Raji (cell line): ENCODE results near the gene SH3TC2.

Source experiments
- POLR2A ChIP-seq: IDR thresholded peaks from 2 replicates; pipeline ENCODE4 v1.6.1; 2011; ENCODE audit warnings: low read depth, low read length, control low read depth; ENCODE audit not compliant: insufficient read depth

The SH3TC2 gene

DNA sequence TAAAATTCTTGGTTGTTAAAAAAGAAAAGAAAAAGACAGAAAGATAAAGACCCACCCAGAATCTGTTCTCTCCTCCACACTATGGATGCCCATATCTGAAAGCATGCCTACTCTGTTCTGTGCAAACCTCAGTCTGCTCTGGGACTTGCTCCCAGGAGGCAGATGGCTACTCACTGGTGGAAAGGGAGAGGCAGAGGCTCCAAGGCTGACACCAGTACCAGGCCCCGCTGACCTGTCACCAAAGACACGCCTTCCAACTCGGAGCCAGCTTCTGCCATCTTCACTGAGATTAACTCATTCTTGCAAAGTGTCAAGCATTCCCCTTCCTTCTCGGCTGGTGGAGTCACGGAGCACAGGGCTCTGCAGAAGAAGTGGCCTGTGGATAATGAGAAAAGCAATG, 21.6 kb downstream of the SH3TC2 start:
- TF ChIP-seq POLR2A = no peak

DNA sequence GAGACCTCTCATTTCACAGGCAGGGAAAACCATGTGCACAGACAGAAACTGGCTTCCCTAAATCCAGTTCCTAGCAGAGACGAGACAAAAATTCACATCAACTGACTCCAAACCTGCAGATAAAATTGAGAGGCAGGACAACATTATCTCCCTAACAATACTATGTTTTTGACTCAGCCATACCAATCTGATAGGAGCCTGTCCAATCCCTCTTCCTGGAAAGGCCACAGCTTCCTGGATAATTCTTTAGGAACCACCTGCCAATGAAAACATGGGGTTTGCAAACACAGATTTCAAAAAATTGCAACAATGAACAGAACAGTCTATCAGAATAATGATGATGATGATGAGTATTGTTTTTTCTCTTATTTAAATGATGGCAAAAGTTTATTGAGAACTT, 22.4 kb downstream of the SH3TC2 start:
- TF ChIP-seq POLR2A = no peak

DNA sequence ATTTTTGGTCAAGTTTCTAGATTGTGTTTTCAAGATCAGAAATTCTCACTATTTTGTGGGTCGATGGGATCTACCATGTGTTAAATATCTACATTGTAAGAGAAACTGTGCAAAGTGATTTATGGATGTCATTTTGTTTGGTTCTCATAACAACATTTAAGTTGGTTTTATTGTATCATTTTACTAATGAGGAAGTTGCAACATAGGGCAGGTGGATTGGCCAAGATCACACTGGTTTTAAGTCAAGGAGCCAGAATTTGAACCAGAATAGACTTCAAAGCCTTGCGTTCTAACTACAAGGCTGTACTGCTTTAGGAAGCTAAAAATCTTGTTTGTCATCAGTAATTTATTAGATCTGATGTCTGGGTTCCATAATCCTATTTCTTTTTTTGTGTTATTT, 23.4 kb downstream of the SH3TC2 start:
- no peak for TF ChIP-seq POLR2A

DNA sequence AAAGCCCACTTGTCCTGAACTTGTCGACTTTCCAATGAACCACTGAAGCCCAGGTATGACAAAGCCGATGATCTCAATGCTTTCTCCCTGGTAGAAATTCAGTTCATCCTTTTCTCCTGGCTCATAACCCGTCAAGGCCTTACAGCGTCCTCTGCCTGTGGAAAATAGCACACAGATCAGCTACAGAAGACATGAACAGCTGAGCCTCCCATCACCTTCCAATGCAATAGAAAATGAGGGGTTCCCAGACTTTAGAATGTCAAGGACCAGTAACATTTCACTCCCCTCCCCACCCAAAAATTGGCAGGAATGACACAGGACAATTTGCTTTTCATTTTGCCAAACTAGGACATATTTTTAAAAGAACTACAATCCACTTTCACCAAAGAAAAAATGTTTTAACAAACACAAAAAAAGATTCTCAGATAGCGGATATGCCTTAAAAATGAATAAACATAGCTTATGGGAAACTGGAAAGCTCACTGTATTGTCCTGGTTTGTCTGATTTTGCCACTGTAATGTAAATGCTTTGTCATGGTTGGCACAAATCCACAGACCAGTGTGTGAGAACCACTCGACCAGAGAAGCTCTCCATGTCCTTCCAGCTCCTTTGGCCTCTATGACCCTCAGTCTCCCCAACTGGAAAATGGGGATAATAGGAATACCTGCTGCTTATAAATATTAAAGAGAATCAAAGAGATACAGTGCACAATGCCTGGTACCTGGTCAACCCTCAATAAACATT, 24.4 kb downstream of the SH3TC2 start:
- TF ChIP-seq POLR2A = no peak

DNA sequence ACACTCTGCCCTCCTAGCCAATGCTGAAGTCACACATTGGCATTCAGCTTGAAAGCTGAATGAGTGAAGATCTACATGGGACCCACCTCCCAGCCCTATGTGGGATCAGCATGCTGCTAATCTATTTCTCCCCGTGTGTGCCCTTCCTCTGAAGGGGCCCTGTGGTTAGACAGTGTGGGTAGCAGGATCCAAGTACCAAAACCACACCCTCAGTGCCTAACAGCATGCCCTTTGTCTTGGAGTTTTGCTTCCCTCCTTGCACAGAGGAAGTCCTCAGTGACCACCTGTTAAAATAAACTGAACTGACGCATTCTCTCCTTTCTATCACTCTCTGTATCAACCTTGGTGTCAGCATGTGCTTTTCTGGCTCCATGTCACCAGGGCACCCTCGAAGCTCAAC, 25.0 kb downstream of the SH3TC2 start:
- TF ChIP-seq POLR2A = no peak

DNA sequence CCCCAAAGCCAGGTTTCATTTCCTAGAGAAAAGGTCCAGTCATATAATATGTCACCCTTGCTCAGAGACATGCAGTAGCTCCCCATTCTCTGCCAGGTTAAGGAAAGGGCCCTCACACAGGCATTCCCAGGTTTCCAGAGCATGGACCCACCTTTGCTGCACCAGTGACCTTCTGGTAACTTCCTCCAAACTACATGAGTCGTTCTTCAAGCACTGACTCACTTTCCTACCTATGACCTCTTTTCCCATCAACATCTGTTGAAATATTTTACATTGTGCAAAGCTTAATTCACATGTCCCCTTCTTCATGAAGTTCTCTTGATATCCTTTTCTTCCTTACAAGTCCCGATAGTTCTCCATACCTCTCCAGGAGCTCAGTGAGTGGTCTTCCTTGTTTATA, 25.9 kb downstream of the SH3TC2 start:
- TF ChIP-seq POLR2A = no peak

DNA sequence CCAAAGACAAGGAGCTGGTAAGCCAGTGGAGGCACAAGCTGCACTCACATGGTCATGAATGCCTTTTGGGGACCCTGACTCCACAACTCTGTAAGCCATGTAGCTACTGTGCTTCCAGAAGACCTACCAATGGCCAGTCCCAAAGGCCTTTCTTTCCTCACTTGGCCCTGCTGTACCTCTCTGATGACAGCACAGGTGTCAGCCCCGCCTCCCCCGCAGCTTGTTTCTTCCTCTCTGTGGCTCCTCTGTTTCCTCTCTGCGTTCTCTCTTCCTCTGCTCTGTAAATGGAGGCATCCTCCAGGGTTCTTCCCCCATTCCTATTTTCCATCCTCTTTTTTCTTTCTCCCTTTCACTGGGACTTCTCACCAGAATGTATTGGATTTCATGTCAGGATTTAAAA, 26.7 kb downstream of the SH3TC2 start:
- TF ChIP-seq POLR2A = no peak

DNA sequence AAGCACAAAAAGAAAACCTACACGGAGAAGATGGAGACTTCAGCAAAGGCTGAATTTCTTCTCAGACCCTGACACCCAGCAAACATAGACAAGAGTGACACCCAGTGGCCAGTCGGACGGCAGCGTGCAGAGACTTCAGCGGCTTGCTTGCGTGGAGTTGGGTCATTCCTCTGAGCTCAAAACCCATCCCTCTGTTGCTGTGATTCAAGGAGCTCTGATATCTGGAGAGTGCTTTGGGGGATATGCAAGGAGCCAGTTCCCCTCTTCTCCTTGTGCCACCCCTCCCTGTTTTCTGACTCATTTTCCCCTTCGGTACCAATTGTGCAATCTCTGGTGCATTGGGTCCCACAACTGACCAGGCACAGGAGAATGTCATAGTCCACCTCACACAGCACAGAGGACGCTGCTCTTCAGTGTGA, 27.5 kb downstream of the SH3TC2 start:
- no peak for TF ChIP-seq POLR2A

DNA sequence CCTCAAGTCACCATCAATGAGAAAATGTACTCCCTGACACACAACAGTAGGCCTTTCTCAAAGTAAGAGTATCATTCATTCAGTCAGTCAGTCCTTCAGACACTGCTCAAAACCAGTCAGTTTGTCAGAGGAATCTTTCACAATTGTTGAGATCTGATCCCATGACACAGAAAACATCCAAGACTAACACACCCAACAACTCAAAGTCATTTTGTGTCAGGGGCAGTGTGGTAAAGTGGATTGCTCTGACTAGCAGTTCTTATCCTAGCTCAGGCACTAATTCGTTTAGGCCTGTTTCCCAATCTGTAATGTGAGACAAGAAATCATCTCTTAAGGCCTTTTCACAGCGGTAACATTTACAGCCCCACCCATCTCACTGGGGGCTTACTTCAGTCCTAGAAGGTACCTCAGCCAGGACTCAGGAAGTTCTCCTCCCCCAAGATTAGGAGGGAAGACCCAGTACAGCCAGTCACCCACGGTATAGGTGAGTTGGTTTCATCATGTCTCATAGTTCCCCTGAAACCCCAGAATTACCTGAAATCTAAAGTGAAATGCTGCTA, 31.9 kb downstream of the SH3TC2 start:
- TF ChIP-seq POLR2A = no peak

DNA sequence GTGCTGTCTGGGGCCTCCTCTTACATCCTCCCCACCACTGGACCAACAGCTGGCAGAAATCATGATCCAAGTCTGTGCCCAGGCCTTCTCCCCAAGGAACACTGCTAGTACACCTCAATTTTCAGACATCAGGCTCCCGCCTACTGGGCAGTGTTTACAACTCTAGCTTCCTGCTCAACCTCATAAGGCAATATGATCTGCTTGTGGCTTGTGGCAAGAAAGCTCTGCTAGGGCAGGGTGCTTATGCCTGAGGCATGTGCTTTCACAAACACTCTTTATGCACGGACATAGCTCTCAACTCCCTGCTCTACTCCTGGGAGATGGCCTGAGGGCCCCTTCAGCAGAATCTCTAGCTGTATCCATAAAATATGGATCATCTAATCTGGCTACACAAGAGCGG, 32.5 kb downstream of the SH3TC2 start:
- no peak for TF ChIP-seq POLR2A

DNA sequence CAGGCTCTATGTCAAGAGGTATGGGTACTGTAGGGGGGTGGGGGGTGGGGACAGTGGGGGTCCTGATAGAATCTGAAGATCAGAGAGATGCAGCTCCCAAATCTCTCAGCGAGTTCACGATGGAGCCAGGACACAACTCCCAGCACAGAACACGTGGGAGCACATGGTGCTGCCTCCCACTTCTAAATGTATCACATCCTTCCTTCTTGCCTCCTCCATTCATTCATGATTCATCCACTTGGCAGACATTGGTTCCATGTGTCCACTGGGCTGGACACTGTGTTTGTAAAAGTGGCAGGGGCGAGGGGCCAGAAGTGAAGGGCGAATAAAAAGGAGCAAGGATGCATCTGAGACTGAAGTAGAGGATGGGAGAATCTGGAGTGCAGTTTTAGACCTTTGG, 33.9 kb downstream of the SH3TC2 start:
- no peak for TF ChIP-seq POLR2A

DNA sequence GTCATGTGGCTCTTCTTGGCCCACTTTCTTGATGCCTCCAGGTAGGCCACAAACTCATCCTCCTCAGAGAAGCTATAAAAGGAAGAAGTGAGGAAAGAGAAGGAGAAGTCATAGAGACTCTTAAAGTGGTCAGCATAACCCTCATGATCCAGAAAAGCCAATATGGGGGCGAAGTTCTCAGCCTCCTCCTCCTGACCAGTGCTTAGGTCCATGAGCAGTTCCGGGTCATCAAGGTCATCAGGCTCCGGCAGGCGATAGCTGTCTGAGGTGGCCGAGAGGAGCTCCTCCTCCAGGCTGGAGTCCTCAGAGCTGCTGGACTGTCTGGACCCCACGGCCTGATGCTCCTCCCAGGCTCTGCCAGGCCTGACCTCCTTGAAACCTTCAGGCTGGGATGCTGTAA, 34.7 kb downstream of the SH3TC2 start:
- no peak for TF ChIP-seq POLR2A

DNA sequence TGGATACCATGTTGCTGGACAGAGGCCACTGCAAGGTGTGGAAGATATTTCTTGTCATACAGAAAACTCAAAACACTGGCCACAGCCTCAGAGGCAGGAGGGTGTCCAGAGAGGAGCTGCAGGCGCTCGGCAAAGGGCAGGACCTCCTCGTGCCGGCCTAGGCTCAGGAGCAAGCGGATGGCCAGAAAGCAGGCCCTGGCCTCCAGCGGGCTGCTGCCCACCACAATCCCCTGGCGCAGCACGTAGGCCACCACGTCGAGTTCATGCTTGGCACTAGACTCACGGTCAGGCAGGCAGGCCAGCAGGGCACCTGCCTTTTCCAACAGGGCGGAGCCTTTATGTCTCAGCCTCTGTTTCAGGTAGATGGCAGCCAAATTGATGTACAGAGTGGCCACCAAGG, 35.2 kb downstream of the SH3TC2 start:
- no peak for TF ChIP-seq POLR2A

DNA sequence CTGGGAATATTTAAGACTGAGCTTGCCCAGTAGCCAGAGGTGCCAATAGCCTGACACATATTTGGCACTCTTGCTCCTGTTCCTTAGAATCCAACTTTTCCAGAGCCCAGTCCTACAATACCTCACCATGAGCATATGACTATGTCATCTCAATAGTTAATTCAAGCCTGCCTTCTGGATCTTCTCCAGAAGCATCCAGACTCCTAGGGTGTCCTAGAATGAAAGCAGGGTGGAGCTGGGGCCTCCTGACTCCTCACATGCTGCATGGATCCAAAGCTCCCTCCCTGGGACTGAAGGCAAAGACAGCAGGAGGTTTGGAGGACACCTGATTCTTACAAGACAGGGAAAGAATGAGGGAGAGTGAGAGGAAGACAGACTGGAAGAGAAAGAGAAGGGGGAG, 37.9 kb downstream of the SH3TC2 start:
- no peak for TF ChIP-seq POLR2A

DNA sequence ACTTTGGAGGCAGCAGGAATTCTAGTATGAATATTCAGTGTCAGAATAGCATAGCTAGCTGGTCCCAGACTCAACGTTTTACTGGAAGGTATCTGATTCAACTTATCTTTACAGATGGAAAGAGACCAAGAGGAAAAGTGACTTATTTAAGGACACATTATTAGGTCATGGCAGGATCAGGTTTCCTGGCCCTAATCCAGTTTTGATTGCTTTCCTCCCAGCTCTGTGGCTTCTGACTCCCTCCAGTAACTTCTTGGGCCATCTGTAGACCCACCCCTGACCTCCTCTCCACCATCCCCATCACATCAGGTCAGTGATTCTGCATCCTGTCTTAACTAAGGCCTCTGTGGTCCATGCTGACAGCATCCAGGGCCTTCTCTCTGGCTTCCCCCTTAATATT, 38.4 kb downstream of the SH3TC2 start:
- TF ChIP-seq POLR2A = no peak

DNA sequence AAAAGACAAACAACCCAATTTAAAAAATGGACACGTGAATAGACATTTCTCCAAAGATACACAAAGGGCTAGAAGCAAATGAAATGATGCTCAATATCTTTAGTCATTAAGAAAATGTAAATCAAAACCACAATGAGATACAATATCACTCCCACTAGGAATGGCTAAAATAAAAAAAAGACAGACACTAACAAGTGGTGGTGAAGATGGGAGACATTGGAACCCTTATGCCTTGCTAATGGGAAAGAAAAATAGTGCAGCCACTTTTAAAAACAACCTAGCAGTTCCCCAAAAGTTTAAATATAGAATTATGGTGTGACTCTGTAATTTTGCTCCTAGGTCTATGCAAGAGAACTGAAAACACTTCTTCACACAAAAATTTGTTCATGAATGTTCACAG, 40.7 kb downstream of the SH3TC2 start:
- TF ChIP-seq POLR2A = no peak

DNA sequence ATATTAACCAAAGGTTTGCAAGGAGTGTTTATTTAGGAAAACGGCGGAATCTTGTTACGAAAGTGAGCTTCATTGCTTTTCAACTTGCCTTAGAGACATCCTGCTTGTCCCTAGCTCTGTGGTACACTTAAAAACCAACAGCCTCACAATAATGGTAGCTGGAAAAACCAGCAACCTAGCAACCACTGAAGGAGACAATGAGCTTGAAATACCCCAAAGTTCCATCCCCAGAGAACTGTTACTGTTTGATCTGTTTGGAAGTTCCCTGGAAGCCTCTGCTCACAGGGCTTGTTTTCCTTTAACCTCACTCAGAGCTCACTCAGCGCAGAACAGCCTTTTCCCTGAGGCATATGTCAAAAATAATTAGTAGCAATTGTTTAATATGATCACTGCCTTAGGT, 43.2 kb downstream of the SH3TC2 start:
- no peak for TF ChIP-seq POLR2A
